ENCODE measurements around the gene C5. TPM values are rescaled to one million over a fixed set of nuclear protein-coding genes. Genes with fewer than 3 reads are reported as not detected.
"Not testable (repeated sequence)": the region's sequence is repeated elsewhere in the genome, so short reads cannot be mapped to it uniquely, and the experiment has no call there.

Gene C5
- total RNA-seq: 1 to 10 TPM in 3 of 4 donors, under 1 TPM in 1; 0.20 to 3.4 (median 1.9) TPM

GRCh38 chr9:121050128-121050988 is at the start of gene C5:
Gene C5, minus strand, starts transcription at chr9:121050275. Its CDS starts 29 bp downstream, at chr9:121050246.
- Histone ChIP-seq H3K4me1 (no peaks in the 10 kb centered on the region), H3K4me3 (no peak within 1 kb of the TSS), H3K9me3 (no peaks in the 10 kb centered on the region), H3K27me3 (no peaks in the 10 kb centered on the region), H3K36me3 (no peaks in the 10 kb centered on the region), H3K27ac (no peak within 1 kb of the TSS)
- 64 to 77% methylated on average over 6 of the region's 6 CpGs for WGBS, 2 donors (ENCODE audit: low coverage in 1 of 2)
- no peak for DNase-seq
- intact Hi-C loops (cut with DNase I; ENCODE audit: low total_unique reads) (loop anchor here (10.0 kb wide), 1 partner anchor 296 kb away; no protein-coding TSS in a partner anchor), in situ Hi-C loops (cut with MboI; ENCODE audit: low pct_ligation_motif_present in 1 of 4, low pct_unique_long_range_greater_than_20kb in 1 of 4, low sequenced_read_pairs in 3 of 4) (loop anchor here in 1 of 4 donors (25.0 kb wide), 1 partner anchor 288 kb away; no protein-coding TSS in a partner anchor)
- TF ChIP-seq EP300 (IDR thresholded peaks at IDR 0.05; ENCODE audit: low read depth): no peak
- no peak for TF ChIP-seq CTCF (IDR thresholded peaks at IDR 0.05)
- no peak for TF ChIP-seq POLR2AphosphoS5 (IDR thresholded peaks at IDR 0.05)
- TF ChIP-seq POLR2A (IDR thresholded peaks at IDR 0.05): no peak

DNA sequence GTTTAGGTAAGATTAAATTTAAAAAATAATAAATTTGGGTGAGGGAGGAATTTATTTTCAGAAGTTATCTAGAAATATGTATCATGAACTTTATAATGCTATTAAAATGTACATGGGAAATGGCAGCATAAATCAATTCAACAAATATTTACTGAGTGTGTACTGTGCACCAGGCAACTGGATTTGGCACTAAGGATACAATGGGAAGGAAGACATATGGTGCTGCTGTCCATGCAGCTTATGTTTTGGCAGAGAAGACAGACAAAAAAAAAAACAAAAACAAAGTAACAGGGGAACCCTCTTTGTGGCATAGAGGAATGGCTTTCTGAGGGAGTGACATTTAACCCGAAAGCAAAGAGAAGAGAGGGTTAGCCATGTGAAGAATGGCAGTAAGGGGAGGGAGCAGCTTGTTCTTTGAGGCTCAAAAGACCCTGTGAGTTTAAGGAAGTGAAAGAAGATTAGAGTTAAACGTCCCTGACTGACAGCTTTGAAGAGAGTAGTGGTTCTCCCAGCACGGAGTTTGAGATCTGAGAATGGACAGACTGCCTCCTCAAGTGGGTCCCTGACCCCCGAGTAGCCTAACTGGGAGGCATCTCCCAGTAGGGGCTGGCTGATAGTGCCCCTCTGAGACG is 48.6 kb upstream of the C5 start:
- TF ChIP-seq EP300 (IDR thresholded peaks at IDR 0.05; ENCODE audit: low read depth) (no peak), POLR2A (IDR thresholded peaks at IDR 0.05) (no peak), POLR2AphosphoS5 (IDR thresholded peaks at IDR 0.05) (no peak), CTCF (IDR thresholded peaks at IDR 0.05) (no peak)
- Histone ChIP-seq H3K36me3 (no peaks in the 10 kb centered on the region), H3K27ac (no peak overlapping the region), H3K27me3 (no peaks in the 10 kb centered on the region), H3K4me3 (no peak overlapping the region), H3K9me3 (no peaks in the 10 kb centered on the region), H3K4me1 (no peaks in the 10 kb centered on the region)
- 73 to 77% methylated on average over 4 to 5 of the region's 5 CpGs for WGBS, 2 donors (ENCODE audit: low coverage in 1 of 2)
- in situ Hi-C loops (cut with MboI; ENCODE audit: low pct_ligation_motif_present in 1 of 4, low pct_unique_long_range_greater_than_20kb in 1 of 4, low sequenced_read_pairs in 3 of 4) (no loop called here), intact Hi-C loops (cut with DNase I; ENCODE audit: low total_unique reads) (no loop called here)
- no peak for DNase-seq

- DNase-seq: no peak
- Histone ChIP-seq H3K27ac (no peak overlapping the region), H3K4me1 (no peaks in the 10 kb centered on the region), H3K9me3 (no peaks in the 10 kb centered on the region), H3K27me3 (no peaks in the 10 kb centered on the region), H3K4me3 (no peak overlapping the region), H3K36me3 (no peaks in the 10 kb centered on the region)
- in situ Hi-C loops (cut with MboI; ENCODE audit: low pct_ligation_motif_present in 1 of 4, low pct_unique_long_range_greater_than_20kb in 1 of 4, low sequenced_read_pairs in 3 of 4) (no loop called here), intact Hi-C loops (cut with DNase I; ENCODE audit: low total_unique reads) (no loop called here)
- TF ChIP-seq POLR2A (IDR thresholded peaks at IDR 0.05): no peak
- no peak for TF ChIP-seq CTCF (IDR thresholded peaks at IDR 0.05)
- no peak for TF ChIP-seq EP300 (IDR thresholded peaks at IDR 0.05; ENCODE audit: low read depth)
- TF ChIP-seq POLR2AphosphoS5 (IDR thresholded peaks at IDR 0.05): no peak
These were observed 45.0 kb upstream of the C5 start for GRCh38 chr9:121095057-121095456.

- in situ Hi-C loops (cut with MboI; ENCODE audit: low pct_ligation_motif_present in 1 of 4, low pct_unique_long_range_greater_than_20kb in 1 of 4, low sequenced_read_pairs in 3 of 4); H3K27me3 ChIP-seq; DNase-seq; H3K27ac ChIP-seq; H3K9me3 ChIP-seq; H3K36me3 ChIP-seq; H3K4me3 ChIP-seq; H3K4me1 ChIP-seq; intact Hi-C loops (cut with DNase I; ENCODE audit: low total_unique reads): not testable (repeated sequence)
- WGBS, 2 donors (ENCODE audit: low coverage in 1 of 2): 92 to 94% methylated on average over 6 of the region's 6 CpGs
These were observed 40.7 kb upstream of the C5 start for GRCh38 chr9:121090743-121091142.

Measured in transverse colon (tissue), 4 donors.